ENCODE results near the gene KIF3B. TPM values are rescaled to one million over a fixed set of nuclear protein-coding genes. Genes with fewer than 3 reads are reported as not detected.

Gene KIF3B
- polyA plus RNA-seq, 1 experiment, result 30.5 TPM

- H3K27me3 ChIP-seq (ENCODE audit: control insufficient read depth, insufficient read depth, low read length), result no peaks in the 10 kb centered on the region
- H3K4me3 ChIP-seq (ENCODE audit: low read depth, low read length), result no peak overlapping the region
- no peak for DNase-seq (ENCODE audit: low read depth, low spot score)
- ChIA-PET CTCF (no interaction called here), POLR2A (no interaction called here)
- TF ChIP-seq, protein P1, sequence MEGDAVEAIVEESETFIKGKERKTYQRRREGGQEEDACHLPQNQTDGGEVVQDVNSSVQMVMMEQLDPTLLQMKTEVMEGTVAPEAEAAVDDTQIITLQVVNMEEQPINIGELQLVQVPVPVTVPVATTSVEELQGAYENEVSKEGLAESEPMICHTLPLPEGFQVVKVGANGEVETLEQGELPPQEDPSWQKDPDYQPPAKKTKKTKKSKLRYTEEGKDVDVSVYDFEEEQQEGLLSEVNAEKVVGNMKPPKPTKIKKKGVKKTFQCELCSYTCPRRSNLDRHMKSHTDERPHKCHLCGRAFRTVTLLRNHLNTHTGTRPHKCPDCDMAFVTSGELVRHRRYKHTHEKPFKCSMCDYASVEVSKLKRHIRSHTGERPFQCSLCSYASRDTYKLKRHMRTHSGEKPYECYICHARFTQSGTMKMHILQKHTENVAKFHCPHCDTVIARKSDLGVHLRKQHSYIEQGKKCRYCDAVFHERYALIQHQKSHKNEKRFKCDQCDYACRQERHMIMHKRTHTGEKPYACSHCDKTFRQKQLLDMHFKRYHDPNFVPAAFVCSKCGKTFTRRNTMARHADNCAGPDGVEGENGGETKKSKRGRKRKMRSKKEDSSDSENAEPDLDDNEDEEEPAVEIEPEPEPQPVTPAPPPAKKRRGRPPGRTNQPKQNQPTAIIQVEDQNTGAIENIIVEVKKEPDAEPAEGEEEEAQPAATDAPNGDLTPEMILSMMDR (IDR thresholded peaks at IDR 0.05; ENCODE audit: low read depth, low read length), result no peak
- H3K27ac ChIP-seq (ENCODE audit: low read depth, low read length), result no peak overlapping the region
- H3K9me3 ChIP-seq (ENCODE audit: control insufficient read depth, insufficient read depth, low read length), result no peaks in the 10 kb centered on the region; the same call in 1 of the 2 replicates
Measured at GRCh38 chr20:32231245-32231644, 46.2 kb upstream of the KIF3B start.

- Histone ChIP-seq H3K27me3 (ENCODE audit: control insufficient read depth, insufficient read depth, low read length) (no peaks in the 10 kb centered on the region), H3K4me3 (ENCODE audit: low read depth, low read length) (no peak overlapping the region), H3K9me3 (ENCODE audit: control insufficient read depth, insufficient read depth, low read length) (no peaks in the 10 kb centered on the region; the same call in 1 of the 2 replicates), H3K27ac (ENCODE audit: low read depth, low read length) (no peak overlapping the region)
- POLR2A ChIA-PET, result interaction anchor here (0.7 kb wide), 1 partner anchor 306 kb away, joined by 4 read pairs; no protein-coding TSS in a partner anchor
- TF ChIP-seq, protein P1 (IDR thresholded peaks at IDR 0.05; ENCODE audit: low read depth, low read length), result no peak
- no peak for DNase-seq (ENCODE audit: low read depth, low spot score)
- CTCF ChIA-PET, result no interaction called here
Measured at GRCh38 chr20:32231847-32232246, 45.6 kb upstream of the KIF3B start.

GRCh38 chr20:32232326-32232886 is 45.0 kb upstream of the KIF3B start:
- H3K27me3 ChIP-seq (ENCODE audit: control insufficient read depth, insufficient read depth, low read length), result no peaks in the 10 kb centered on the region
- no peak overlapping the region for H3K4me3 ChIP-seq (ENCODE audit: low read depth, low read length)
- ChIA-PET CTCF (no interaction called here), POLR2A (interaction anchor here (0.7 kb wide), 1 partner anchor 305 kb away, joined by 4 read pairs; no protein-coding TSS in a partner anchor)
- no peak for DNase-seq (ENCODE audit: low read depth, low spot score)
- no peak overlapping the region for H3K27ac ChIP-seq (ENCODE audit: low read depth, low read length)
- TF ChIP-seq, protein P1 (IDR thresholded peaks at IDR 0.05; ENCODE audit: low read depth, low read length), result no peak
- H3K9me3 ChIP-seq (ENCODE audit: control insufficient read depth, insufficient read depth, low read length), result no peaks in the 10 kb centered on the region; the same call in 1 of the 2 replicates

DNA sequence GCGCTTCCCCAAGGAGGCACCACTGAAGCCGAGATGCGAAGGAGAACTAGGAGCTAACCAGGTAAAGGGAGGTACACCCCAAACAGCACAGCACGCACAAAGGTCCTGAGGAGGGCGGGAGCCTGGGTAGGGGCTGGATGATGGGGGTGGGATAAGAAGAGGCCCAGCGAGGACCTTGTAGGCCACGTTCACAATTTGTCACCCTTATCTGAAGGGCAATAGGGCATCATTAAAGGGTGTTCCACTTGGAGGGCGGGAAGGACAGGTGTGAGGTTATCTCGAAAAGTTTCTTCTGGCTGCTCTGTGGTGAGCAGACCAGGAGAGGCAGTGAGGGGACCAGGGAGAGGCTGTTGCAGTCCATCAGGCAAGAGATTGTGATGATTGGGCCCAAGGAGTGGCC is 44.2 kb upstream of the KIF3B start:
- TF ChIP-seq, protein P1 (IDR thresholded peaks at IDR 0.05; ENCODE audit: low read depth, low read length), result no peak
- H3K27me3 ChIP-seq (ENCODE audit: control insufficient read depth, insufficient read depth, low read length), result no peaks in the 10 kb centered on the region
- no peak overlapping the region for H3K4me3 ChIP-seq (ENCODE audit: low read depth, low read length)
- no peaks in the 10 kb centered on the region; the same call in 1 of the 2 replicates for H3K9me3 ChIP-seq (ENCODE audit: control insufficient read depth, insufficient read depth, low read length)
- ChIA-PET POLR2A (no interaction called here), CTCF (no interaction called here)
- no peak for DNase-seq (ENCODE audit: low read depth, low spot score)
- H3K27ac ChIP-seq (ENCODE audit: low read depth, low read length), result no peak overlapping the region

- TF ChIP-seq, protein P1 (IDR thresholded peaks at IDR 0.05; ENCODE audit: low read depth, low read length), result no peak
- no peak for DNase-seq (ENCODE audit: low read depth, low spot score)
- POLR2A ChIA-PET, result no interaction called here
Measured at GRCh38 chr20:32234135-32234808, 43.2 kb upstream of the KIF3B start.

More at GRCh38 chr20:32234135-32234808, 43.2 kb upstream of the KIF3B start:
- Histone ChIP-seq H3K27me3 (ENCODE audit: control insufficient read depth, insufficient read depth, low read length) (no peaks in the 10 kb centered on the region), H3K27ac (ENCODE audit: low read depth, low read length) (no peak overlapping the region), H3K9me3 (ENCODE audit: control insufficient read depth, insufficient read depth, low read length) (no peaks in the 10 kb centered on the region; the same call in 1 of the 2 replicates), H3K4me3 (ENCODE audit: low read depth, low read length) (no peak overlapping the region)
- CTCF ChIA-PET, result no interaction called here

All from AG04450 (cell line).